Measurements from ENCODE around the gene HGF. TPM values are rescaled to one million over a fixed set of nuclear protein-coding genes. Genes with fewer than 3 reads are reported as not detected.

The HGF gene
- total and polyA plus RNA-seq, 3 experiments from 2014 or later = not detected

GRCh38 chr7:81664304-81664703, 105.5 kb downstream of the HGF start:
- CTCF ChIA-PET = interaction anchor here (1.4 kb wide), 1 partner anchor 23 kb away, joined by 3 read pairs; no protein-coding TSS in a partner anchor
- Mint-ChIP-seq H3K4me1 (no peaks in the 10 kb centered on the region), H3K9me3 (peaks cover 3 to 55% (median 9%) of the 10 kb centered on the region in 5 donors), H3K4me3 (no peak overlapping the region), H3K36me3 (no peaks in the 10 kb centered on the region), H3K27ac (no peak overlapping the region), H3K27me3 (no peaks in the 10 kb centered on the region)
- POLR2A ChIA-PET = no interaction called here
- no peaks in the 10 kb centered on the region for H3K36me3 ChIP-seq (ENCODE audit: insufficient read depth, low read length)
- H3K27me3 ChIP-seq (ENCODE audit: insufficient read depth, low read length, poor library complexity, severe bottlenecking) = no peaks in the 10 kb centered on the region
- H3K4me1 ChIP-seq (ENCODE audit: insufficient read depth, low read length) = no peaks in the 10 kb centered on the region
- no peak for DNase-seq
- H3K27ac ChIP-seq (ENCODE audit: low read depth, low read length) = no peak overlapping the region
- H3K9me3 ChIP-seq (ENCODE audit: low read length) = no peaks in the 10 kb centered on the region
- H3K4me3 ChIP-seq (ENCODE audit: low read length) = no peak overlapping the region

GRCh38 chr7:81662531-81662930, 107.3 kb downstream of the HGF start:
- Histone ChIP-seq H3K36me3 (ENCODE audit: insufficient read depth, low read length) (no peaks in the 10 kb centered on the region), H3K9me3 (ENCODE audit: low read length) (no peaks in the 10 kb centered on the region), H3K27ac (ENCODE audit: low read depth, low read length) (no peak overlapping the region), H3K4me1 (ENCODE audit: insufficient read depth, low read length) (no peaks in the 10 kb centered on the region), H3K27me3 (ENCODE audit: insufficient read depth, low read length, poor library complexity, severe bottlenecking) (no peaks in the 10 kb centered on the region), H3K4me3 (ENCODE audit: low read length) (no peak overlapping the region)
- Mint-ChIP-seq H3K4me1 (no peaks in the 10 kb centered on the region), H3K27me3 (no peaks in the 10 kb centered on the region), H3K36me3 (no peaks in the 10 kb centered on the region), H3K9me3 (peaks cover 6 to 63% (median 12%) of the 10 kb centered on the region in 5 donors), H3K27ac (no peak overlapping the region), H3K4me3 (no peak overlapping the region)
- DNase-seq = no peak
- ChIA-PET POLR2A (no interaction called here), CTCF (no interaction called here)

- no peaks in the 10 kb centered on the region for H3K27me3 ChIP-seq (ENCODE audit: insufficient read depth, low read length, poor library complexity, severe bottlenecking)
- no peak for DNase-seq
- H3K4me3 ChIP-seq (ENCODE audit: low read length) = no peak overlapping the region
- no peaks in the 10 kb centered on the region for H3K36me3 Mint-ChIP-seq
- H3K4me1 ChIP-seq (ENCODE audit: insufficient read depth, low read length) = no peaks in the 10 kb centered on the region
- no peaks in the 10 kb centered on the region for H3K36me3 ChIP-seq (ENCODE audit: insufficient read depth, low read length)
- H3K9me3 ChIP-seq (ENCODE audit: low read length) = no peaks in the 10 kb centered on the region
- H3K27ac ChIP-seq (ENCODE audit: low read depth, low read length) = no peak overlapping the region
- POLR2A ChIA-PET = no interaction called here
- no peaks in the 10 kb centered on the region for H3K4me1 Mint-ChIP-seq
- peaks cover 5 to 52% (median 9%) of the 10 kb centered on the region in 5 donors for H3K9me3 Mint-ChIP-seq
- no peak overlapping the region for H3K27ac Mint-ChIP-seq
- CTCF ChIA-PET = no interaction called here
- H3K4me3 Mint-ChIP-seq = no peak overlapping the region
- no peaks in the 10 kb centered on the region for H3K27me3 Mint-ChIP-seq
These were observed 110.0 kb downstream of the HGF start for GRCh38 chr7:81659697-81660395.

GRCh38 chr7:81657551-81657950, 112.3 kb downstream of the HGF start:
- no peaks in the 10 kb centered on the region for H3K4me1 Mint-ChIP-seq
- Histone ChIP-seq H3K27me3 (ENCODE audit: insufficient read depth, low read length, poor library complexity, severe bottlenecking) (no peaks in the 10 kb centered on the region), H3K9me3 (ENCODE audit: low read length) (no peaks in the 10 kb centered on the region), H3K36me3 (ENCODE audit: insufficient read depth, low read length) (no peaks in the 10 kb centered on the region), H3K4me3 (ENCODE audit: low read length) (no peak overlapping the region), H3K27ac (ENCODE audit: low read depth, low read length) (no peak overlapping the region), H3K4me1 (ENCODE audit: insufficient read depth, low read length) (no peaks in the 10 kb centered on the region)
- no peak overlapping the region for H3K4me3 Mint-ChIP-seq
- ChIA-PET CTCF (no interaction called here), POLR2A (no interaction called here)
- no peak for DNase-seq
- H3K36me3 Mint-ChIP-seq = no peaks in the 10 kb centered on the region
- no peak overlapping the region for H3K27ac Mint-ChIP-seq
- H3K27me3 Mint-ChIP-seq = no peaks in the 10 kb centered on the region
- H3K9me3 Mint-ChIP-seq = peaks cover 5 to 51% (median 12%) of the 10 kb centered on the region in 5 donors

- POLR2A ChIA-PET = no interaction called here
- peaks cover 2 to 54% (median 11%) of the 10 kb centered on the region in 5 donors for H3K9me3 Mint-ChIP-seq
These were observed 114.6 kb downstream of the HGF start for GRCh38 chr7:81655271-81655670.

GRCh38 chr7:81652225-81652624, 117.6 kb downstream of the HGF start:
- Mint-ChIP-seq H3K27ac (no peak overlapping the region), H3K36me3 (no peaks in the 10 kb centered on the region), H3K4me1 (no peaks in the 10 kb centered on the region), H3K27me3 (no peaks in the 10 kb centered on the region), H3K9me3 (peaks cover 0 to 51% (median 8%) of the 10 kb centered on the region in 5 donors), H3K4me3 (no peak overlapping the region)
- ChIA-PET POLR2A (no interaction called here), CTCF (no interaction called here)
- Histone ChIP-seq H3K27ac (ENCODE audit: low read depth, low read length) (no peak overlapping the region), H3K36me3 (ENCODE audit: insufficient read depth, low read length) (no peaks in the 10 kb centered on the region), H3K27me3 (ENCODE audit: insufficient read depth, low read length, poor library complexity, severe bottlenecking) (no peaks in the 10 kb centered on the region), H3K4me3 (ENCODE audit: low read length) (no peak overlapping the region), H3K9me3 (ENCODE audit: low read length) (no peaks in the 10 kb centered on the region), H3K4me1 (ENCODE audit: insufficient read depth, low read length) (no peaks in the 10 kb centered on the region)
- DNase-seq = no peak

More at GRCh38 chr7:81655271-81655670, 114.6 kb downstream of the HGF start:
- H3K4me3 ChIP-seq (ENCODE audit: low read length) = no peak overlapping the region
- Mint-ChIP-seq H3K27me3 (no peaks in the 10 kb centered on the region), H3K36me3 (no peaks in the 10 kb centered on the region), H3K4me3 (no peak overlapping the region), H3K4me1 (no peaks in the 10 kb centered on the region), H3K27ac (no peak overlapping the region)
- no peaks in the 10 kb centered on the region for H3K36me3 ChIP-seq (ENCODE audit: insufficient read depth, low read length)
- H3K9me3 ChIP-seq (ENCODE audit: low read length) = no peaks in the 10 kb centered on the region
- H3K27me3 ChIP-seq (ENCODE audit: insufficient read depth, low read length, poor library complexity, severe bottlenecking) = no peaks in the 10 kb centered on the region
- H3K4me1 ChIP-seq (ENCODE audit: insufficient read depth, low read length) = no peaks in the 10 kb centered on the region
- no peak for DNase-seq
- CTCF ChIA-PET = no interaction called here
- no peak overlapping the region for H3K27ac ChIP-seq (ENCODE audit: low read depth, low read length)

All from CD8-positive, alpha-beta memory T cell (primary cell).